AG04449 (cell line): Measurements from ENCODE around the gene PRICKLE2.

Experiments used
- CTCF ChIA-PET: fragments of 350-600 bp; formaldehyde crosslinking; extraction: SDS; loops from one replicate; lab custom pipeline; 2021; ENCODE audit warnings: antibody characterized with exemption; lab: Yijun Ruan, JAX
- POLR2A ChIA-PET: fragments of 400-600, 350-600 bp; formaldehyde crosslinking; extraction: SDS; loops from one replicate; lab custom pipeline; 2020; ENCODE audit warnings: antibody characterized with exemption, inconsistent platforms; lab: Yijun Ruan, JAX
- DNase-seq: peaks from one replicate; pipeline ENCODE4 v3.0.0-alpha.2; 2010; ENCODE audit warnings: low read depth, low spot score
- H3K4me3 ChIP-seq: 2 replicates; pipeline ENCODE4 v1.5.1; 2011; ENCODE audit warnings: low read depth, mild to moderate bottlenecking, control low read depth, low read length
- CTCF ChIP-seq: IDR thresholded peaks from one replicate; pipeline ENCODE4 v1.5.1; 2011; ENCODE audit warnings: mild to moderate bottlenecking, moderate library complexity, low read length, control low read depth, inconsistent platforms; ENCODE audit not compliant: insufficient read depth; ENCODE audit errors: missing control alignments

The PRICKLE2 gene

GRCh38 chr3:64247991-64248646 is 22.9 kb upstream of the PRICKLE2 start:
- CTCF ChIA-PET, result interaction anchor here (0.8 to 2.1 kb wide), 5 partner anchors 152 to 236 kb away, joined by 3 to 7 read pairs (median 4); partner anchors contain the start of gene PSMD6
- POLR2A ChIA-PET, result no interaction called here
- no peak overlapping the region for H3K4me3 ChIP-seq
- no peak for TF ChIP-seq CTCF
- no peak for DNase-seq

- DNase-seq, result no peak
These were observed 19.0 kb upstream of the PRICKLE2 start for GRCh38 chr3:64244011-64244942.

GRCh38 chr3:64242435-64242834 is 17.2 kb upstream of the PRICKLE2 start:
- DNase-seq, result no peak
- H3K4me3 ChIP-seq, result no peak overlapping the region
- ChIA-PET CTCF (interaction anchor here (2.0 to 4.4 kb wide), 2 partner anchors 11 to 212 kb away, joined by 8 to 17 read pairs; no protein-coding TSS in a partner anchor), POLR2A (no interaction called here)
- no peak for TF ChIP-seq CTCF

More at GRCh38 chr3:64244011-64244942, 19.0 kb upstream of the PRICKLE2 start:
- CTCF ChIA-PET, result interaction anchor here (0.6 to 4.4 kb wide), 12 partner anchors 9 to 221 kb away, joined by 3 to 17 read pairs (median 3); partner anchors contain the start of gene PSMD6
- peak; percentile 16 for TF ChIP-seq CTCF
- H3K4me3 ChIP-seq, result no peak overlapping the region
- POLR2A ChIA-PET, result interaction anchor here (0.7 kb wide), 1 partner anchor 332 kb away, joined by 3 read pairs; the partner anchor contains the start of gene SCAANT1

GRCh38 chr3:64240959-64241358 is 15.7 kb upstream of the PRICKLE2 start:
- H3K4me3 ChIP-seq, result no peak overlapping the region
- ChIA-PET CTCF (interaction anchor here (0.7 to 4.4 kb wide), 7 partner anchors 9 to 244 kb away, joined by 3 to 17 read pairs (median 8); partner anchors contain the start of genes PRICKLE2 and PSMD6), POLR2A (interaction anchor here (1.1 kb wide), 1 partner anchor 25 kb away, joined by 4 read pairs; no protein-coding TSS in a partner anchor)
- DNase-seq, result no peak
- TF ChIP-seq CTCF, result no peak

- H3K4me3 ChIP-seq, result no peak overlapping the region
- ChIA-PET POLR2A (interaction anchor here (1.1 kb wide), 2 partner anchors 25 to 203 kb away, joined by 4 read pairs; no protein-coding TSS in a partner anchor), CTCF (interaction anchor here (0.7 to 4.4 kb wide), 6 partner anchors 13 to 244 kb away, joined by 3 to 17 read pairs (median 10); partner anchors contain the start of genes PRICKLE2 and PSMD6)
- no peak for TF ChIP-seq CTCF
- no peak for DNase-seq
These were observed 15.1 kb upstream of the PRICKLE2 start for GRCh38 chr3:64240396-64240795.
